Sigmoid colon (tissue), 7 donors: ENCODE results near the gene GNAI3. TPM values are rescaled to one million over a fixed set of nuclear protein-coding genes. Genes with fewer than 3 reads are reported as not detected.
"Not testable (repeated sequence)": the region's sequence is repeated elsewhere in the genome, so short reads cannot be mapped to it uniquely, and the experiment has no call there.

Experiments
- DNase-seq: peaks from one replicate; pipeline ENCODE4 v3.0.0-alpha.2; 2019
- H3K27ac ChIP-seq, 4 donors: fragments of 200-600 bp; sonication (generic); one replicate each; pipeline ENCODE4 v1.5.1; 2016 to 2019; ENCODE audit warnings: mild to moderate bottlenecking in 1 of 4
- H3K27me3 ChIP-seq, 3 donors: fragments of 200-600 bp; sonication (generic); one replicate each; pipeline ENCODE4 v1.5.1; 2019; ENCODE audit warnings: mild to moderate bottlenecking in 1 of 3
- H3K36me3 ChIP-seq, 4 donors: fragments of 200-600 bp; sonication (generic); one replicate each; pipeline ENCODE4 v1.5.1; 2016 to 2019
- H3K4me1 ChIP-seq, 4 donors: fragments of 200-600 bp; sonication (generic); one replicate each; pipeline ENCODE4 v1.5.1; 2017 to 2019
- H3K4me3 ChIP-seq, 4 donors: fragments of 200-600 bp; sonication (generic); one replicate each; pipeline ENCODE4 v1.5.1; 2017 to 2019; ENCODE audit warnings: mild to moderate bottlenecking in 2 of 4, moderate library complexity in 1 of 4
- H3K9me3 ChIP-seq, 4 donors: fragments of 200-600 bp in 3 of 4; sonication (generic) in 3 of 4; one replicate each; pipeline versions ENCODE4 v1.5.1 to v1.6.1; 2013 to 2019
- CTCF ChIP-seq, 4 experiments: fragments of 450-650 bp in 3 of 4; fragments of 200-600 bp in 1 of 4; IDR thresholded peaks; one replicate each; pipeline ENCODE4 v1.5.1; 2016 to 2019; ENCODE audit warnings: antibody characterized with exemption in 4 of 4, mild to moderate bottlenecking in 3 of 4, moderate library complexity in 2 of 4
- EP300 ChIP-seq, 4 donors: sonication (generic); formaldehyde crosslinking; IDR thresholded peaks; one replicate each; pipeline ENCODE4 v1.6.1; 2017; ENCODE audit warnings: antibody characterized with exemption in 4 of 4
- POLR2A ChIP-seq, 2 donors: fragments of 450-650 bp; IDR thresholded peaks; one replicate each; pipeline ENCODE4 v1.6.1; 2016; ENCODE audit warnings: antibody characterized with exemption in 2 of 2, mild to moderate bottlenecking in 2 of 2, moderate library complexity in 2 of 2
- POLR2AphosphoS5 ChIP-seq, 4 donors: sonication (generic); formaldehyde crosslinking; IDR thresholded peaks; one replicate each; pipeline ENCODE4 v1.6.1; 2017; ENCODE audit warnings: antibody characterized with exemption in 4 of 4
- WGBS, 2 donors: extraction: QIAGEN DNeasy Blood & Tissue Kit; methylation state at CpG; one replicate each; pipeline ENCODE4 v1.1.7; 2013; 5-methylcytosine and 5-hydroxymethylcytosine counted together
- intact Hi-C: fragments of 100-400 bp; cut with DNase I; formaldehyde crosslinking; loops from one replicate; pipeline ENCODE4 v1.15.1; 2023
- polyA plus RNA-seq, 3 donors: library from polyadenylated mRNA; stranded (reverse); fragments of 200-250 nt; gene quantifications; one replicate each; pipeline ENCODE4 v1.2.3, GENCODE V29; 2013
- total RNA-seq, 4 donors: library from RNA; depleted of rRNA; stranded (reverse); fragments of >200 nt; gene quantifications; one replicate each; pipeline ENCODE4 v1.1.0, GENCODE V29; 2016
- donor health status: healthy with polysubstance abuse.
- donor health status: Bipolar disorder and iron deficiency.
- donor health status: healthy.

The GNAI3 gene
- total and polyA plus RNA-seq, 7 donors: 4.2 to 6.4 (median 5.7) TPM

- Histone ChIP-seq H3K4me3 (no peak overlapping the region), H3K36me3 (peaks cover 0 to 44% (median 6%) of the 10 kb centered on the region in 4 donors), H3K4me1 (peaks cover 0 to 32% (median 19%) of the 10 kb centered on the region in 4 donors), H3K27ac (no peak overlapping the region), H3K9me3 (no peaks in the 10 kb centered on the region), H3K27me3 (no peaks in the 10 kb centered on the region)
- TF ChIP-seq POLR2AphosphoS5 (IDR thresholded peaks at IDR 0.05): no peak
- intact Hi-C loops: no loop called here
- DNase-seq: no peak
- WGBS, 2 donors: 36 to 64% methylated on average over 2 of the region's 2 CpGs
Observed at GRCh38 chr1:109659145-109659544, 110.7 kb downstream of the GNAI3 start.

GRCh38 chr1:109659997-109660690 lies 111.7 kb downstream of the GNAI3 start:
- no peaks in the 10 kb centered on the region for H3K27me3 ChIP-seq
- no peak for DNase-seq
- H3K4me1 ChIP-seq: peaks cover 0 to 23% (median 10%) of the 10 kb centered on the region in 4 donors
- H3K9me3 ChIP-seq: no peaks in the 10 kb centered on the region
- intact Hi-C loops: no loop called here
- H3K27ac ChIP-seq: no peak overlapping the region
- 82 to 85% methylated on average over 5 of the region's 5 CpGs for WGBS, 2 donors
- H3K36me3 ChIP-seq: peaks cover 0 to 44% (median 6%) of the 10 kb centered on the region in 4 donors
- no peak for TF ChIP-seq EP300 (IDR thresholded peaks at IDR 0.05)
- TF ChIP-seq CTCF (IDR thresholded peaks at IDR 0.05): no peak
- no peak for TF ChIP-seq POLR2AphosphoS5 (IDR thresholded peaks at IDR 0.05)
- no peak for TF ChIP-seq POLR2A (IDR thresholded peaks at IDR 0.05)
- no peak overlapping the region for H3K4me3 ChIP-seq

DNA sequence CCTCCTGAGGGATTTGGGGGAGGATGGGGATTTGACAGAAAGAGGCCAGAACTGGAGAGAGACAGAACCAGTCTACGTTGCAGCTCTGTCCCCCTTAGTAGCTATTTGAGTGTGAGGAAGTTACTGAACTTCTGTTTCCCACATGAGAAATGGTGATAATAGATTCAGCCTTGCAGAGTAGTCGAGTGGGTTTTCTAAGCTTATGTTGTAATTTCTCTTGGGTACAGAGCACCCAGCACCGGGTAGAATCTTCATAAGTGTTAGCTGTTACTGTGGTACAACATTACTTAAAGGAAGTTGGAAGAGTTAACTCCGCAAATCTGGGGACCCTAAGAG lies 112.2 kb downstream of the GNAI3 start:
- 86% methylated on average over 3 of the region's 4 CpGs for WGBS, 2 donors

DNA sequence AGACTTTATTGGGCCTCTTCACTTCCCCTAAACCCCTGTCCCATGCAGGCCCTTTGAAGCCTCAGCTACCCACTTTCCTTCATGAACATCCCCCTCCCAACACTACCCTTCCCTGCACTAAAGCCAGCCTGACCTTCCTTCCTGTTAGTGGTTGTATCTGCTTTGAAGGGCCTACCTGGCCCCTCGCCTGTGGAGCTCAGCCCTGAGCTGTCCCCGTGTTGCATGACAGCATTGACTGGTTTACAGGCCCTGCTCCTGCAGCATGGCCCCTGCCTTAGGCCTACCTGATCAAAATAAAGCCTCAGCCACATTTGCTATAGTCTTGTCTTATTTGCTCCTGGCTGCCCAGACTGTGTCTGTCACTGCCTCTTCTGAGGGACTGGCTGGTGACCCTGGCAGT lies 113.0 kb downstream of the GNAI3 start:
- intact Hi-C loops: no loop called here
- Histone ChIP-seq H3K9me3 (no peaks in the 10 kb centered on the region), H3K36me3 (peaks cover 0 to 51% (median 6%) of the 10 kb centered on the region in 4 donors), H3K4me1 (peaks cover 0 to 16% (median 7%) of the 10 kb centered on the region in 4 donors), H3K27me3 (no peaks in the 10 kb centered on the region), H3K27ac (no peak overlapping the region), H3K4me3 (no peak overlapping the region)
- 70 to 79% methylated on average over 2 of the region's 2 CpGs for WGBS, 2 donors
- TF ChIP-seq CTCF (IDR thresholded peaks at IDR 0.05) (no peak), POLR2A (IDR thresholded peaks at IDR 0.05) (no peak), POLR2AphosphoS5 (IDR thresholded peaks at IDR 0.05) (no peak), EP300 (IDR thresholded peaks at IDR 0.05) (no peak)
- DNase-seq: no peak

More for the DNA sequence above, 112.2 kb downstream of the GNAI3 start:
- H3K4me3 ChIP-seq, DNase-seq, H3K27ac ChIP-seq, H3K27me3 ChIP-seq, H3K9me3 ChIP-seq, intact Hi-C loops: not testable (repeated sequence)
- H3K36me3 ChIP-seq: peaks cover 0 to 49% (median 6%) of the 10 kb centered on the region in 4 donors
- peaks cover 0 to 18% (median 7%) of the 10 kb centered on the region in 4 donors for H3K4me1 ChIP-seq

DNA sequence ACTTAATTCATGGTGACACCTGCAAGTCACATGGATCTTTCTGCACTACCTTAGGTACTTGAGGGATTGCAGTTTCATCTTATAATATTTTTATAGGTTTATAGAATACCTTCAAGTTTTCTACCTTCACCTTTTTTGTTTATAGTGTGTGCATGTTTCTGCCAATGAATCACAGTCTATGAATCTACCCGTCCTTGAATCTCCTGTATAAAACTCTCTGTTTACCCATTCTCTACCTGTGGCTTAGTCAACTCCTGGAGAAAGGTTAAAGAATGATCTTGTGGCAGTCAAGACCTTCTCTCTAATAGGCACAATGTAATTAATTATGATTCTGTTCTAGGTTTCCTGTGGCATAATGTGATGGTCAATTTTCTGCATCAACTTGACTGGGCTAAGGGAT lies 116.3 kb downstream of the GNAI3 start:
- no peaks in the 10 kb centered on the region for H3K9me3 ChIP-seq
- no peak overlapping the region for H3K27ac ChIP-seq
- no peak overlapping the region for H3K4me3 ChIP-seq
- 67 to 89% methylated on average over 1 of the region's 1 CpG for WGBS, 2 donors
- DNase-seq: no peak
- peaks cover 0 to 19% (median 9%) of the 10 kb centered on the region in 4 donors for H3K4me1 ChIP-seq
- H3K27me3 ChIP-seq: no peaks in the 10 kb centered on the region
- TF ChIP-seq EP300 (IDR thresholded peaks at IDR 0.05) (no peak), POLR2A (IDR thresholded peaks at IDR 0.05) (no peak), POLR2AphosphoS5 (IDR thresholded peaks at IDR 0.05) (no peak), CTCF (IDR thresholded peaks at IDR 0.05) (no peak)
- H3K36me3 ChIP-seq: peaks cover 0 to 30% (median 3%) of the 10 kb centered on the region in 4 donors
- intact Hi-C loops: loop anchor here (5.0 kb wide), 2 partner anchors 63 to 78 kb away; partner anchors contain the start of gene GSTM3
